H9 (cell line): Measurements from ENCODE around the gene HYAL3. TPM values are rescaled to one million over a fixed set of nuclear protein-coding genes. Genes with fewer than 3 reads are reported as not detected.

Experiments
- DNase-seq: peaks from one replicate; pipeline ENCODE4 v3.0.0-alpha.2; 2017
- H2AFZ ChIP-seq: one replicate; pipeline ENCODE4 v1.6.1; 2013; ENCODE audit warnings: mild to moderate bottlenecking, low read length, control low read depth, moderate library complexity
- H2AK5ac ChIP-seq: 2 replicates; pipeline ENCODE4 v1.6.1; 2013; ENCODE audit warnings: low read length, control low read depth, mixed read lengths; ENCODE audit not compliant: insufficient read length
- H2BK120ac ChIP-seq: one replicate; pipeline ENCODE4 v1.6.1; 2013; ENCODE audit warnings: low read depth, mild to moderate bottlenecking, low read length, control low read depth, inconsistent platforms; ENCODE audit not compliant: poor library complexity, severe bottlenecking
- H2BK12ac ChIP-seq: 2 replicates; pipeline ENCODE4 v1.6.1; 2013; ENCODE audit warnings: low read length, control low read depth, mixed read lengths, low read depth; ENCODE audit not compliant: insufficient read length
- H2BK15ac ChIP-seq: 2 replicates; pipeline ENCODE4 v1.6.1; 2013; ENCODE audit warnings: low read depth, low read length, control low read depth
- H2BK20ac ChIP-seq: one replicate; pipeline ENCODE4 v1.6.1; 2013; ENCODE audit warnings: low read depth, mild to moderate bottlenecking, low read length, control low read depth, inconsistent platforms; ENCODE audit not compliant: poor library complexity, severe bottlenecking
- H2BK5ac ChIP-seq: 2 replicates; pipeline ENCODE4 v1.6.1; 2013; ENCODE audit warnings: low read length, control low read depth, mixed read lengths; ENCODE audit not compliant: insufficient read length
- H3K14ac ChIP-seq: 2 replicates; pipeline ENCODE4 v1.6.1; 2013; ENCODE audit warnings: low read length, control low read depth; ENCODE audit not compliant: insufficient read depth
- H3K18ac ChIP-seq: 2 replicates; pipeline ENCODE4 v1.6.1; 2013; ENCODE audit warnings: low read depth, mild to moderate bottlenecking, mixed read lengths, low read length, control low read depth; ENCODE audit not compliant: insufficient read length
- H3K23ac ChIP-seq: 2 replicates; pipeline ENCODE4 v1.6.1; 2013; ENCODE audit warnings: low read length, control low read depth, mixed read lengths, low read depth; ENCODE audit not compliant: insufficient read length
- H3K23me2 ChIP-seq: 2 replicates; pipeline ENCODE4 v1.6.1; 2013; ENCODE audit warnings: low read depth, mild to moderate bottlenecking, mixed read lengths, low read length, control low read depth; ENCODE audit not compliant: insufficient read length, poor library complexity, severe bottlenecking
- H3K27ac ChIP-seq: 2 replicates; pipeline ENCODE4 v1.5.1; 2013; ENCODE audit warnings: low read length, control low read depth, mixed read lengths, low read depth; ENCODE audit not compliant: insufficient read length
- H3K27me3 ChIP-seq: 2 replicates; pipeline ENCODE4 v1.6.1; 2013; ENCODE audit warnings: low read length, control low read depth, inconsistent platforms; ENCODE audit not compliant: insufficient read depth
- H3K4ac ChIP-seq: 2 replicates; pipeline ENCODE4 v1.6.1; 2013; ENCODE audit warnings: low read depth, mild to moderate bottlenecking, control low read depth, inconsistent platforms, low read length, moderate library complexity
- H3K4me1 ChIP-seq: 2 replicates; pipeline ENCODE4 v1.6.1; 2013; ENCODE audit warnings: low read length, control low read depth, inconsistent platforms; ENCODE audit not compliant: insufficient read depth
- H3K4me2 ChIP-seq: 2 replicates; pipeline ENCODE4 v1.6.1; 2013; ENCODE audit warnings: low read length, control low read depth, mixed read lengths; ENCODE audit not compliant: insufficient read length, insufficient read depth
- H3K56ac ChIP-seq: 2 replicates; pipeline ENCODE4 v1.6.1; 2013; ENCODE audit warnings: low read depth, mild to moderate bottlenecking, mixed read lengths, low read length, control low read depth; ENCODE audit not compliant: insufficient read length
- H3K79me1 ChIP-seq: 2 replicates; pipeline ENCODE4 v1.6.1; 2013; ENCODE audit warnings: low read depth, mild to moderate bottlenecking, moderate library complexity, low read length, control low read depth, inconsistent platforms; ENCODE audit not compliant: insufficient read depth, poor library complexity, severe bottlenecking
- H3K79me2 ChIP-seq: 2 replicates; pipeline ENCODE4 v1.6.1; 2013; ENCODE audit warnings: low read length, control low read depth, inconsistent platforms; ENCODE audit not compliant: insufficient read depth
- H3K9ac ChIP-seq: 2 replicates; pipeline ENCODE4 v1.6.1; 2013; ENCODE audit warnings: low read length, control low read depth, mixed read lengths; ENCODE audit not compliant: insufficient read length; ENCODE audit errors: extremely low read depth
- H3K9me3 ChIP-seq: one replicate; pipeline ENCODE4 v1.6.1; 2013; ENCODE audit warnings: low read depth, low read length, inconsistent platforms; ENCODE audit not compliant: control insufficient read depth
- H3T11ph ChIP-seq: one replicate; pipeline ENCODE4 v1.6.1; 2013; ENCODE audit warnings: mild to moderate bottlenecking, low read length, control low read depth, inconsistent platforms
- H4K20me1 ChIP-seq: one replicate; pipeline ENCODE4 v1.6.1; 2013; ENCODE audit not compliant: control insufficient read depth, insufficient read length, insufficient read depth
- H4K5ac ChIP-seq: 2 replicates; pipeline ENCODE4 v1.6.1; 2013; ENCODE audit warnings: low read depth, mild to moderate bottlenecking, mixed read lengths, low read length, control low read depth; ENCODE audit not compliant: insufficient read length
- H4K8ac ChIP-seq: replicated peaks from 2 replicates; pipeline ENCODE4 v1.6.1; 2013; ENCODE audit warnings: low read length, control low read depth, mixed read lengths, low read depth; ENCODE audit not compliant: insufficient read length
- H4K91ac ChIP-seq: 2 replicates; pipeline ENCODE4 v1.6.1; 2013; ENCODE audit warnings: low read depth, mild to moderate bottlenecking, moderate library complexity, mixed read lengths, low read length, control low read depth; ENCODE audit not compliant: insufficient read length
- H3K27ac Mint-ChIP-seq, 3 experiments: 2 replicates in 2 of 3; 3 replicates in 1 of 3; pipeline ENCODE4 v1.8.0; 2020 to 2021; ENCODE audit warnings: mixed read lengths in 3 of 3, mild to moderate bottlenecking in 1 of 3, moderate library complexity in 1 of 3
- H3K27me3 Mint-ChIP-seq: 2 replicates; pipeline ENCODE4 v1.8.0; 2021; ENCODE audit warnings: low read depth, mild to moderate bottlenecking, moderate library complexity, mixed read lengths
- H3K36me3 Mint-ChIP-seq, 3 experiments: 2 replicates in 2 of 3; 3 replicates in 1 of 3; pipeline ENCODE4 v1.8.0; 2020 to 2021; ENCODE audit warnings: low read depth in 3 of 3, mixed read lengths in 3 of 3; ENCODE audit not compliant: insufficient read depth in 1 of 3
- H3K4me1 Mint-ChIP-seq, 2 experiments: 2 replicates each; pipeline ENCODE4 v1.8.0; 2020; ENCODE audit warnings: mixed read lengths in 2 of 2
- H3K4me3 Mint-ChIP-seq, 2 experiments: 2 replicates in 1 of 2; 3 replicates in 1 of 2; pipeline ENCODE4 v1.8.0; 2020 to 2021; ENCODE audit warnings: mild to moderate bottlenecking in 2 of 2, mixed read lengths in 2 of 2, moderate library complexity in 1 of 2
- H3K9me3 Mint-ChIP-seq, 2 experiments: 2 replicates in 1 of 2; 3 replicates in 1 of 2; pipeline ENCODE4 v1.8.0; 2020; ENCODE audit warnings: mild to moderate bottlenecking in 2 of 2, mixed read lengths in 2 of 2, moderate library complexity in 1 of 2
- WGBS: extraction: QIAGEN DNeasy Blood & Tissue Kit; methylation state at CpG from one replicate; pipeline ENCODE4 v1.1.7; 2013; ENCODE audit warnings: missing lambda C conversion rate, low lambda C conversion rate, mixed read lengths; ENCODE audit not compliant: insufficient read length; ENCODE audit errors: extremely low coverage; 5-methylcytosine and 5-hydroxymethylcytosine counted together
- total RNA-seq: library from RNA; stranded (reverse); gene quantifications from 2 replicates; pipeline ENCODE4 v1.2.1, GENCODE V29; 2021
- TF ChIP-seq, protein P1 (sequence below): fragments of 200-600 bp; sonication (generic); conservative IDR thresholded peaks from 3 replicates; pipeline ENCODE4 v1.8.0; 2021; ENCODE audit warnings: antibody characterized with exemption, mild to moderate bottlenecking

Gene HYAL3
- total RNA-seq, 1 experiment from 2014 or later: 3.1 TPM

GRCh38 chr3:50323092-50323600 is 23.9 kb upstream of the HYAL3 start:
- no peaks in the 10 kb centered on the region for H3K9me3 ChIP-seq
- no CpG with 5 or more reads among the region's 4 CpGs for WGBS
- no peak overlapping the region for H4K5ac ChIP-seq
- H4K91ac ChIP-seq: no peak overlapping the region
- DNase-seq: no peak
- peaks cover 6% of the 10 kb centered on the region; the same call in 1 of the 2 replicates for H3K4me1 ChIP-seq
- Mint-ChIP-seq H3K36me3 (peaks cover 31 to 44% (median 31%) of the 10 kb centered on the region in 3 experiments), H3K27me3 (no peaks in the 10 kb centered on the region), H3K9me3 (no peaks in the 10 kb centered on the region), H3K27ac (peak overlapping the region in 1 of 3 experiments; percentile 88; a peak in 2 of 7 replicates), H3K4me3 (peak overlapping the region; percentile 85 to 90), H3K4me1 (peaks cover 22 to 49% of the 10 kb centered on the region in 2 experiments)
- H4K8ac ChIP-seq: no peak overlapping the region
- H2BK120ac ChIP-seq: no peak overlapping the region
- H3K4me2 ChIP-seq: peak overlapping the region; percentile 37
- H3K14ac ChIP-seq: no peak overlapping the region
- TF ChIP-seq, protein P1, sequence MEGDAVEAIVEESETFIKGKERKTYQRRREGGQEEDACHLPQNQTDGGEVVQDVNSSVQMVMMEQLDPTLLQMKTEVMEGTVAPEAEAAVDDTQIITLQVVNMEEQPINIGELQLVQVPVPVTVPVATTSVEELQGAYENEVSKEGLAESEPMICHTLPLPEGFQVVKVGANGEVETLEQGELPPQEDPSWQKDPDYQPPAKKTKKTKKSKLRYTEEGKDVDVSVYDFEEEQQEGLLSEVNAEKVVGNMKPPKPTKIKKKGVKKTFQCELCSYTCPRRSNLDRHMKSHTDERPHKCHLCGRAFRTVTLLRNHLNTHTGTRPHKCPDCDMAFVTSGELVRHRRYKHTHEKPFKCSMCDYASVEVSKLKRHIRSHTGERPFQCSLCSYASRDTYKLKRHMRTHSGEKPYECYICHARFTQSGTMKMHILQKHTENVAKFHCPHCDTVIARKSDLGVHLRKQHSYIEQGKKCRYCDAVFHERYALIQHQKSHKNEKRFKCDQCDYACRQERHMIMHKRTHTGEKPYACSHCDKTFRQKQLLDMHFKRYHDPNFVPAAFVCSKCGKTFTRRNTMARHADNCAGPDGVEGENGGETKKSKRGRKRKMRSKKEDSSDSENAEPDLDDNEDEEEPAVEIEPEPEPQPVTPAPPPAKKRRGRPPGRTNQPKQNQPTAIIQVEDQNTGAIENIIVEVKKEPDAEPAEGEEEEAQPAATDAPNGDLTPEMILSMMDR: no peak
- no peak overlapping the region for H3K18ac ChIP-seq
- no peak overlapping the region for H3K27ac ChIP-seq
- peaks cover 6% of the 10 kb centered on the region for H3K79me1 ChIP-seq
- H2BK5ac ChIP-seq: no peak overlapping the region
- H2BK12ac ChIP-seq: no peak overlapping the region
- no peak overlapping the region for H2BK20ac ChIP-seq
- no peak overlapping the region for H2AFZ ChIP-seq
- no peaks in the 10 kb centered on the region for H3K27me3 ChIP-seq
- H4K20me1 ChIP-seq: no peaks in the 10 kb centered on the region
- H2AK5ac ChIP-seq: no peak overlapping the region
- no peak overlapping the region for H3T11ph ChIP-seq
- no peak overlapping the region for H2BK15ac ChIP-seq
- H3K9ac ChIP-seq: no peak overlapping the region
- H3K23me2 ChIP-seq: peaks cover 20% of the 10 kb centered on the region
- H3K4ac ChIP-seq: no peak overlapping the region
- H3K56ac ChIP-seq: no peak overlapping the region
- H3K79me2 ChIP-seq: peaks cover 10% of the 10 kb centered on the region; the same call in 1 of the 2 replicates
- no peak overlapping the region for H3K23ac ChIP-seq
